Prostate gland (tissue), 2 donors: ENCODE results near the gene NPTX1. TPM values are rescaled to one million over a fixed set of nuclear protein-coding genes. Genes with fewer than 3 reads are reported as not detected.

Experiments
- DNase-seq: peaks from one replicate; pipeline ENCODE4 v3.0.0-alpha.2; 2019; ENCODE audit warnings: low spot score
- H3K27ac ChIP-seq, 2 donors: fragments of 200-600 bp; sonication (generic); 2 replicates each; pipeline ENCODE4 v1.5.1; 2017 to 2019
- H3K27me3 ChIP-seq: fragments of 200-600 bp; sonication (generic); replicated peaks from 2 replicates; pipeline ENCODE4 v1.5.1; 2019; ENCODE audit not compliant: insufficient read depth
- H3K36me3 ChIP-seq, 2 donors: fragments of 200-600 bp; sonication (generic); 1 replicate in 1 of 2; 2 replicates in 1 of 2; pipeline versions ENCODE4 v1.5.1 to v1.8.1; 2017 to 2019
- H3K4me1 ChIP-seq: fragments of 200-600 bp; sonication (generic); replicated peaks from 2 replicates; pipeline ENCODE4 v1.5.1; 2019
- H3K4me3 ChIP-seq, 2 donors: fragments of 200-600 bp; sonication (generic); 2 replicates each; pipeline ENCODE4 v1.5.1; 2017 to 2019
- H3K9me3 ChIP-seq: fragments of 200-600 bp; sonication (generic); 2 replicates; pipeline ENCODE4 v1.5.1; 2017
- POLR2A ChIP-seq: fragments of 450-650 bp; IDR thresholded peaks from one replicate; pipeline ENCODE4 v1.6.1; 2016; ENCODE audit warnings: antibody characterized with exemption, mild to moderate bottlenecking
- POLR2AphosphoS5 ChIP-seq: sonication (generic); formaldehyde crosslinking; IDR thresholded peaks from one replicate; pipeline ENCODE4 v1.6.1; 2017; ENCODE audit warnings: antibody characterized with exemption
- WGBS: methylation state at CpG from one replicate; pipeline ENCODE4 v1.1.5; 2018; 5-methylcytosine and 5-hydroxymethylcytosine counted together
- intact Hi-C: fragments of 100-400 bp; cut with DNase I; formaldehyde crosslinking; loops from one replicate; pipeline ENCODE4 v1.14.2; 2022
- total RNA-seq, 2 donors: library from RNA; depleted of rRNA; stranded (reverse); fragments of >200 nt; gene quantifications; one replicate each; pipeline ENCODE4 v1.1.0, GENCODE V29; 2016
- TF ChIP-seq, protein P1 (sequence below), 4 experiments: fragments of 200-600 bp in 2 of 4; fragments of 450-650 bp in 2 of 4; sonication (generic) in 2 of 4; IDR thresholded peaks; 1 replicate in 3 of 4; 2 replicates in 1 of 4; pipeline ENCODE4 v1.5.1; 2016 to 2019; ENCODE audit warnings: antibody characterized with exemption in 4 of 4, mild to moderate bottlenecking in 2 of 4, moderate library complexity in 2 of 4

NPTX1 gene
- total RNA-seq, 2 donors from 2014 or later, result 0.34 to 0.73 TPM

DNA sequence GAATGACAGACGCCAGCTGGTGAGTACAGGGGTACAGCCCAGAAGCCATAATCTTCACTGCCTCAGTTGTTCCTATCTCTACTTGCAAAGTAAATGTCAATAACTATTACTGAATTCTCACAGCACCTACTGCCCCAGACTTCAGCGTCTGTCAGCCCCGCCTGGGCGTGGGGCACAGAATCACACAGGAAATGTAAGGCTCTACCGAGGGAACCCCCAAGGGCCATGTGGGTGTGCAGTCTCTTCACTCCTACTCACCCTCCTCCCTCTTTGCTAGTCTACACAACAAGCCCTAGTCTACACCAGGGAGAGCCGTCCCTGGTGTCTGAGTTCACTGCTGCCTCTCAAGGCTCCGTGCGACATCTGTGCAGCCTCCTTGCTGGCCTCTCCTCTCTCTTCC, 4.5 kb downstream of the NPTX1 start:
- H3K4me1 ChIP-seq, result peaks cover 18% of the 10 kb centered on the region
- 75% methylated on average over 8 of the region's 8 CpGs for whole genome bisulfite sequencing
- DNase-seq, result no peak
- no peaks in the 10 kb centered on the region for H3K36me3 ChIP-seq
- no peak overlapping the region for H3K4me3 ChIP-seq
- no peak overlapping the region for H3K27ac ChIP-seq
- H3K27me3 ChIP-seq, result peaks cover 4% of the 10 kb centered on the region
- H3K9me3 ChIP-seq, result no peaks in the 10 kb centered on the region
- TF ChIP-seq POLR2A, result no peak
- TF ChIP-seq, protein P1, sequence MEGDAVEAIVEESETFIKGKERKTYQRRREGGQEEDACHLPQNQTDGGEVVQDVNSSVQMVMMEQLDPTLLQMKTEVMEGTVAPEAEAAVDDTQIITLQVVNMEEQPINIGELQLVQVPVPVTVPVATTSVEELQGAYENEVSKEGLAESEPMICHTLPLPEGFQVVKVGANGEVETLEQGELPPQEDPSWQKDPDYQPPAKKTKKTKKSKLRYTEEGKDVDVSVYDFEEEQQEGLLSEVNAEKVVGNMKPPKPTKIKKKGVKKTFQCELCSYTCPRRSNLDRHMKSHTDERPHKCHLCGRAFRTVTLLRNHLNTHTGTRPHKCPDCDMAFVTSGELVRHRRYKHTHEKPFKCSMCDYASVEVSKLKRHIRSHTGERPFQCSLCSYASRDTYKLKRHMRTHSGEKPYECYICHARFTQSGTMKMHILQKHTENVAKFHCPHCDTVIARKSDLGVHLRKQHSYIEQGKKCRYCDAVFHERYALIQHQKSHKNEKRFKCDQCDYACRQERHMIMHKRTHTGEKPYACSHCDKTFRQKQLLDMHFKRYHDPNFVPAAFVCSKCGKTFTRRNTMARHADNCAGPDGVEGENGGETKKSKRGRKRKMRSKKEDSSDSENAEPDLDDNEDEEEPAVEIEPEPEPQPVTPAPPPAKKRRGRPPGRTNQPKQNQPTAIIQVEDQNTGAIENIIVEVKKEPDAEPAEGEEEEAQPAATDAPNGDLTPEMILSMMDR (IDR thresholded peaks at IDR 0.05), result no peak
- no peak for TF ChIP-seq POLR2AphosphoS5
- intact Hi-C loops, result loop anchor here (10.0 kb wide), 1 partner anchor 383 kb away; no protein-coding TSS in a partner anchor

DNA sequence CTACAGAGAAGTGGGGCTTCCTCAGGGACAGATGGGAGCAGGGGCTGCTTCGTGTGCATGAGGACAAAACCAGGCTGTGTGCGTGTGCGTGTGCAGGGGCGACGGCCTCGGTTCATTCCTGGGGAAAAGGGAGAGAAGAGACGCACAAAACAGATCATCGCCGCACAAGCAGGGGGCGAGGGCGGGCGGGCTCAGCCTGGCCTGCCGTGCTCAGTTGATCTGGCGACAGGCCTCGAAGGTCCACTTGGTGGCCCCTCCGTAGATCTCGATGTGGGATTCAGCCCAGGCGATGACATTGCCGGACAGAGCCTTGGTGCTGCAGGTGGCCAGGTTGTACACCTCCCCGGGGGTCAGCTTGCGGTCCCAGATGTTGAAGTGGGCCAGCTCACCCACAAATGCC, 5.8 kb downstream of the NPTX1 start:
- TF ChIP-seq POLR2AphosphoS5 (no peak), POLR2A (no peak)
- TF ChIP-seq, protein P1 (IDR thresholded peaks at IDR 0.05), result no peak
- Histone ChIP-seq H3K27me3 (peaks cover 4% of the 10 kb centered on the region), H3K27ac (no peak overlapping the region), H3K4me1 (peaks cover 7% of the 10 kb centered on the region), H3K4me3 (no peak overlapping the region), H3K9me3 (no peaks in the 10 kb centered on the region), H3K36me3 (no peaks in the 10 kb centered on the region)
- DNase-seq, result no peak
- 72% methylated on average over 21 of the region's 21 CpGs for WGBS
- intact Hi-C loops, result loop anchor here (10.0 kb wide), 1 partner anchor 384 kb away; no protein-coding TSS in a partner anchor

DNA sequence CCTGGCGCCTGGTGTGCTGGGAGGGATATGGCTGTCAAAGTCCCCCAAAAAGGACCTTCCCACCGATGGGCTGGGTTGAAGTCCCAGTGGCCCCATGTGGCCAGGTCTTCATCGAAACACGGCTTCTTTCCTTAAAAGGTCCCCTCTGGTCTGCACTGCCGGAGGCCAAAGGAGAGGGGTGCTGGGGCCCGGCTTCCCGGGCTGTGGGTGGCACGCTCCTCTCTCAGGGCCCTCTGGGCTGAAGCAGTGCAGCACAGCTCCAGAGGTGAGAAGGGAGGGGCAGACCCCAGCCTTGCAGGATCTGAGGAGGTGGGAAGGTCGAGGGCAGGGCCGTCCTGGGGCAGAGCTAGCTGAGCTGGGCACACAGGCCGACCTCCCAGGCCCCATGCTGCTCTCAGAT, 6.7 kb downstream of the NPTX1 start:
- H3K27me3 ChIP-seq, result peaks cover 4% of the 10 kb centered on the region
- no peak overlapping the region for H3K27ac ChIP-seq
- no peak for DNase-seq
- H3K36me3 ChIP-seq, result no peaks in the 10 kb centered on the region
- TF ChIP-seq POLR2A, result no peak
- no peak for TF ChIP-seq POLR2AphosphoS5
- TF ChIP-seq, protein P1 (IDR thresholded peaks at IDR 0.05), result no peak
- H3K4me3 ChIP-seq, result no peak overlapping the region
- intact Hi-C loops, result loop anchor here (10.0 kb wide), 1 partner anchor 385 kb away; no protein-coding TSS in a partner anchor
- H3K9me3 ChIP-seq, result no peaks in the 10 kb centered on the region
- WGBS, result 82% methylated on average over 11 of the region's 11 CpGs
- H3K4me1 ChIP-seq, result no peaks in the 10 kb centered on the region

DNA sequence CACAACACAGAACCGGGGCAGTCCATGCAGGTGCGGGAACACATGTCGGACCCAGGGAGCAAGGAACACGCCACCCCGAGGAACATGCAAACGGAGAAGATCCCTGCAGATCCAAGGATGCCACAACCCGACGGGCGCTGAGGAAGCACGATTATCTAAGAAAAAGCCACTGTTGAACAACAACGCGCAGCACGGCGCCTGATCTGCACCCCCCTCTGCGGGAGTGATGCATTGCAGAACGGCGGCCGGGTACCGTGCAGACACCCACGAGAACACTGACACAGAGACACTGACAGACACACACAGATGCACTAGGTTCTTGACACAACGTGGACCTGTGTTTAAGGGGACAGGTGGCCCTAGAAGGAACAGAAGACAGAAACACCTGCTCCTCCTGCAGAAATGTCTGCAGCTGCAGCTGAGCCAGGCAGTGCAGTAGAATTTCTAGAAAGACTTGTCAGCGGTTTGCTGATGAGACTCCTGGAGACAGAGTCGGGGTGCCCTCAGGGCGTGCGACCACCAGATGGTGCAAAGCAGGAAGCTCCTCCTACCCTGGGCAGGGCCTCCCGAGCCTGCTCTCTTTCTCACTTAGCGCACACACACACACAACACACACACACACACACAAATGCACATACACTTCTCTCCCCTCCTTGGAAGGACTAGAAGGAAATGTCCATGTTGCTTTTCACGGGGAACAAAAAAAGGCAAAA, 7.5 kb downstream of the NPTX1 start:
- H3K27ac ChIP-seq, result no peak overlapping the region
- no peaks in the 10 kb centered on the region for H3K4me1 ChIP-seq
- no peaks in the 10 kb centered on the region for H3K36me3 ChIP-seq
- H3K27me3 ChIP-seq, result peaks cover 4% of the 10 kb centered on the region
- TF ChIP-seq, protein P1 (IDR thresholded peaks at IDR 0.05), result no peak
- TF ChIP-seq POLR2AphosphoS5 (no peak), POLR2A (no peak)
- no peak for DNase-seq
- 76% methylated on average over 28 of the region's 28 CpGs for WGBS
- H3K9me3 ChIP-seq, result no peaks in the 10 kb centered on the region
- no peak overlapping the region for H3K4me3 ChIP-seq
- intact Hi-C loops, result no loop called here

DNA sequence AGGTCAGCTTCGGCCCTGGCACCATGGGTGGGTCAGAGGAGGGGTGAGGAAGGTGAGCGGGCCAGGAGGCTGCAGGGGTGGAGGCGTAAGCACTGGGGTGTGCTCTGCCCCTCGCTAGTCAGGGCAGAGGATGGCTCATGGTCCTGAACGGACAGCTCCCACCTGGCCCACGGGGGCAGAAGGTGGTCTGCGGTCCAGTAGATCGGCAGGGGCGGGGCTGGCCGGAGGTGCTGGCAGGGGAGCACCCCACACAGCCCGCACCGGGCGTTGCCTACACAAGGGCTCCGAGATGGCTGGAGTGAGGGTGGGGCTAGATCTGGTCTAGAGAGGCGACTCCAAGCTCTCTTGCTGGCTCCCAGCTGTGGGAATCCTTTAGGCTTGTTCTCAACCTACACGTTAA, 8.2 kb downstream of the NPTX1 start:
- H3K27ac ChIP-seq, result no peak overlapping the region
- no peaks in the 10 kb centered on the region for H3K4me1 ChIP-seq
- intact Hi-C loops, result no loop called here
- 7% methylated on average over 16 of the region's 16 CpGs for WGBS
- H3K27me3 ChIP-seq, result peaks cover 4% of the 10 kb centered on the region
- H3K4me3 ChIP-seq, result no peak overlapping the region
- TF ChIP-seq POLR2AphosphoS5 (no peak), POLR2A (no peak)
- TF ChIP-seq, protein P1 (IDR thresholded peaks at IDR 0.05), result no peak
- H3K9me3 ChIP-seq, result no peaks in the 10 kb centered on the region
- DNase-seq, result no peak
- no peaks in the 10 kb centered on the region for H3K36me3 ChIP-seq
